Mucosa of gallbladder (tissue), 1 donor: ENCODE measurements around the gene CLEC11A. TPM values are rescaled to one million over a fixed set of nuclear protein-coding genes. Genes with fewer than 3 reads are reported as not detected.
"Not testable (repeated sequence)": the region's sequence is repeated elsewhere in the genome, so short reads cannot be mapped to it uniquely, and the experiment has no call there.

Source experiments
- DNase-seq: peaks from one replicate; pipeline ENCODE4 v3.0.0-alpha.2; 2020; ENCODE audit warnings: low spot score
- total RNA-seq: library from RNA; stranded (reverse); gene quantifications from one replicate; pipeline ENCODE4 v1.2.1, GENCODE V29; 2021
- donor health status: DM: no; HTN: no; CAD: no.

CLEC11A gene
- total RNA-seq, 1 donor from 2014 or later, result 15.1 TPM

DNA sequence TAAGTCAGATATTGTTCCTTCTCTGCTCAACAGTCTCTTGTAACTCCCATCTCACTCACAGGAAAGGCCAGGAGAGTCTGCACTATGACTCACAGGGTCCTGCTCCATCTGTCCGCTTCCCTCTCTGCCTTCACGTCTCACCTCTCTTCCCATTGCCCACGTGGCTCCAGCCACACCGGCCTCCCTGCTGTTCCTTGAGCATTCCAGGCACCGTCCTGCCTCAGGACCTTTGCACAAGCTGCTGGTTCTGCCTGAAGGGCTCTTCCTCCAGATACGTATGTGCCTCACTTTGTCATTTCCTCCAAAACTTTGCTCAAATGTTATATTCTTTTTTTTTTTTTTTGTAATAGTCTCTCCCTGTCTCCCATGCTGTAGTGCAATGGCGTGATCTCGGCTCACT lies 33.1 kb downstream of the CLEC11A start:
- not testable (repeated sequence) for DNase-seq

DNA sequence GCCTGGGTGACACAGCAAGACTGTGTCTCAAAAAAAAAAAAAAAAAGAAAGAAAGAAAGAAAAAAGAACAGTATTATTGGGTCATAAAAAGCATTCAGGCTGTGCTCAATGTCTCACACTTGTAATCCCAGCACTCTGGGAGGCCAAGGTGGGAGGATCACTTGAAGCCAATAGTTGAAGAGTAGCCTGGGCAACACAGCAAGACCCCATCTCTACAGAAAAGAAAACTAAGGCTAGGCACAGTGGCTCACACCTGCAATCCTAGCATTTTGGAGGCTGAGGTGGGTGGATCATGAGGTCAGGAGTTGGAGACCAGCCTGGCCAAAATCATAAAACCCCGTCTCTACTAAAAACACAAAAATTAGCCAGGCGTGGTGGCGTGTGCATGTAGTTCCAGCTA lies 34.5 kb downstream of the CLEC11A start:
- not testable (repeated sequence) for DNase-seq

DNA sequence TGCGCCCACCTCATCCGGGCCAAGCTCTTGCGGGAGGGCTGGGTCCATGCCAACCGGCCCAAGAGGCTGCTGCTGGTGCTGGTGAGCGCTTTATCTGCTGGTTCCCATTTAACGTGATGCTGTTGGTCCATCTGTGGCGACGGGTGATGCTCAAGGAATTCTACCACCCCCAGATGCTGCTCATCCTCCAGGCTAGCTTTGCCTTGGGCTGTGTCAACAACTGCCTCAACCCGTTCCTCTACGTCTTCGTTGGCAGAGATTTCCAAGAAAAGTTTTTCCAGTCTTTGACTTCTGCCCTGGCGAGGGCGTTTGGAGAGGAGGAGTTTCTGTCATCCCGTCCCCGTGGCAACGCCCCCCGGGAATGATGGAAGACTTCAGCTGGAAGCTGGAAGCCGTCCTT lies 35.9 kb downstream of the CLEC11A start:
- DNase-seq, result not testable (repeated sequence)

DNA sequence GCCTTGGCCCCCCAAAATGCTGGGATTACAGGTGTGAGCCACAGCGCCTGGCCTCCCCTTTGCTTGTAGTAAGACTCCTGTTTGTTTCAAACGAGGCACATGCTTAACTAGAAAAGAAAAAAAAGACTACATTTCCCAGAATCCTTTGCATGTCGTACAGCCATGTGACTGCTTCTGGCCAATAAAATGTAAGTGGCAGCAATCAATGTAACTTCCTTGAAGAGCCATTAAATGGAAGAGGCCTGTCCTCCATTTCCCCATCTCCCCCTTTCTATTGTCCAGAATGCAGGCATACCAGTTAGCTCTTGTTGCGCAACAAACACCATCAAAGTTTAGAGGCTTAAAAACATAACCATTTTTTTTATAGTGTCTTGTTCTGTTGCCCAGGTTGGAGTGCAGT lies 36.7 kb downstream of the CLEC11A start:
- DNase-seq, result no peak

DNA sequence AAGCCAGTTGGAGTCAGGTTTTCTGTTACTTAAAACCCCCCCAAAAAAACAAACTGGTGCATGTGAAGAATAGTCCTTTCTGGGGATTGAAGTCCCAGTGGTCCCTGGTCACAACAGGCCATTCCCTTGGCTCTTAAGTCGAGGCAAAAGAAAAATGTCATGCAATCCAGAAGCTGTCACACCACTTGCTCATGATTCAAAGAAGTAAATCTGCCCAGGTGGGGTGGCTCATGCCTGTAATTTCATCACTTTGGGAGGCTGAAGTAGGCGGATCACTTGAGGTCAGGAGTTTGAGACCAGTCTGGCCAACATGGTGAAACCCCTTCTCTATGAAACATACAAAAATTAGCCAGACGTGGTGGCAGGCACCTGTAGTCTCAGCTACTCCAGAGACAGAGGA lies 38.3 kb downstream of the CLEC11A start:
- DNase-seq, result not testable (repeated sequence)

DNA sequence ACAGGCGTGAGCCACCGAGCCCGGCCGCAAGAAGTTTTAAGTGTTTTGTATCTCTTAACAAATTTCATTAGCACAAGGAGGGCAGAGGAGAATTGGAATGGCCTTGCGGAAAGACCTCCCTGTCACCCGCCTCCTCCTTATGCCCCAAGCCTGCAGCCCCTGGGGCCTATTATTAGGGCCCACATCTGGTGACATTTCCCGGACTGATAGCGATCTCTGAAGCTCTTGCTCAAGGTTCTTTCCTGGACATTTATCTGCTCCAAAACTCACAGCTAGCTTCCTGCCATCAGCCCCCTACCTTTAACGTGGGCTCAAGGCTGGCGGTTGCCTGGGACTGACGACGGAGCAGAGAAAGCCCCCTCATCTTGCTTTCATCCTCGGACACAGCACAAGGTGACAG lies 40.4 kb downstream of the CLEC11A start:
- DNase-seq, result not testable (repeated sequence)

DNA sequence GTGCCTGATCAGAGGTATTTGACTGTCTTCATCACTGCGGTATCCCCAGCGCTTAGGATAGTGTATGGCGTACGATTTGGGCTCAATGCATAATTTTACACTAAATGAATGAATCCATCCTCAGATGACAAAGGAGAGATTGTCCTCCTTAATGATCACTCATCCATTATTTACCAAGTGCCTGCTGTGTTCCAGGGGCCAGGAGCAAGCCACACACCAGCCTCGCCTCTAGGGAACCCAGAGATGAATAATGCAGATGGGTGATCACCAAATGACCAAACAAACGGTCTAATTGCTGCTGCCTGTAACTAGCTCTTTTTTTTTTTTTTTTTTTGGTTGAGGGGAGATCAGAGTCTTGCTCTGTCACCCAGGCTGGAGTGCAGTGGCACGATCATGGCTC lies 41.2 kb downstream of the CLEC11A start:
- no peak for DNase-seq

DNA sequence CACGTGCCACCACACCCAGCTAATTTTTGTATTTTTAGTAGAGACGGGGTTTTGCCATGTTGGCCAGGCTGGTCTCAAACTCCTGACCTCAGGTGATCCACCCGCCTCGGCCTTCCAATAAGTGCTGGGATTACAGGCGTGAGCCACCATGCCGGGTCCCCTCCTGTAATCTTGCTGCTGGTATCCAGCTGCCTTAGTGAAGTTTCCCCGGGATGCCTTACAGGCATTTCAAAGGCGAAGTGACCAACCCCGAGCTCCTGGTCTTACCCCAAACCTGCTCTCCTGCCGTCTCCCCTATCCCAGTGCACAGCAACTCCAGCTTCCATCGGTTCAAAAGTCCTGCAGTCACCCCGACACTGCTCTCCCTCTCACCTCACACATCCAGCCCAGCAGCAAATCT lies 43.6 kb downstream of the CLEC11A start:
- DNase-seq, result not testable (repeated sequence)

DNA sequence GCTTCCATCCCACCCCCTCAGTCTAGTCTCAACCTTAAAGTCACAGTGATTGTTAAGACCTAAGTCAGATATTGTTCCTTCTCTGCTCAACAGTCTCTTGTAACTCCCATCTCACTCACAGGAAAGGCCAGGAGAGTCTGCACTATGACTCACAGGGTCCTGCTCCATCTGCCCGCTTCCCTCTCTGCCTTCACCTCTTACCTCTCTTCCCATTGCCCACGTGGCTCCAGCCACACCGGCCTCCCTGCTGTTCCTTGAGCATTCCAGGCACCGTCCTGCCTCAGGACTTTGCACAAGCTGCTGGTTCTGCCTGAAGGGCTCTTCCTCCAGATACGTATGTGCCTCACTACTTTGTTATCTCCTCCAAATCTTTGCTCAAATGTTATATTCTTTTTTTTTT lies 44.1 kb downstream of the CLEC11A start:
- DNase-seq, result not testable (repeated sequence)

DNA sequence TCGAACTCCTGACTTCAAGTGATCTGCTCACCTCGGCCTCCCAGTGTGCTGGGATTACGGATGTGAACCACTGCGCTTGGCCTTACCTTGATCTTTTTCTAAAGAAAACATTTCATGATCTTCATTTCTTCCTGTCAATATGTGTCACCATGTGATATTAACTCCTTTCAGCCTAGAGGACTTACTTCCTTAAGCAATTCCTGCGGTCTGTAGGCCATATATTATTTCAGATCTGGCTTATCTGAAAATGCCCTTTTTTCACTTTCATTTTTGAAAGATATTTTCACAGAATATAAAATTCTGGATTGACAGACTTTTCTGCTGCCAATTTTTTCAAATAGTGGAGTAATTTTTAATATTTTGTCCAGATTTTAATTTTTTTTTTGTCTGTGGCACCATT lies 45.1 kb downstream of the CLEC11A start:
- DNase-seq, result no peak

DNA sequence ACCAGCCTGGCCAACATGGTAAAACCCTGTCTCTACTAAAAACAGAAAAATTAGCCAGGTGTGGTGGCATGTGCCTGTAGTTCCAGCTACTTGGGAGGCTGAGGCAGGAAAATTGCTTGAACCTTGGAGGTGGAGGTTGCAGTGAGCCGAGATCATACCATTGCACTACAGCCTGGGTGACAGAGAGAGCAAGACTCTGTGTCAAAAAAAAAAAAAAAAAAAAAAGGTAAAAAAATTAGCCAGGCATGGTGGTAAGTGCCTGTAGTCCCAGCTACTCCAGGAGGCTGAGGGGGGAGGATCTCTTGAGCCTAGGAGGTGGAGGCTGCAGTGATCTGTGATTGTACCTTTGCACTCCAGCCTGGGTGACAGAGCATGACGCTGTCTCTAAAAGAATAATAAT lies 47.0 kb downstream of the CLEC11A start, which contains the start of gene GPR32:
Gene GPR32 (plus strand): TSS at position 301 of the 400 bp plus-strand sequence. CDS start 137 bp downstream, outside the sequence.
- DNase-seq, result not testable (repeated sequence)

DNA sequence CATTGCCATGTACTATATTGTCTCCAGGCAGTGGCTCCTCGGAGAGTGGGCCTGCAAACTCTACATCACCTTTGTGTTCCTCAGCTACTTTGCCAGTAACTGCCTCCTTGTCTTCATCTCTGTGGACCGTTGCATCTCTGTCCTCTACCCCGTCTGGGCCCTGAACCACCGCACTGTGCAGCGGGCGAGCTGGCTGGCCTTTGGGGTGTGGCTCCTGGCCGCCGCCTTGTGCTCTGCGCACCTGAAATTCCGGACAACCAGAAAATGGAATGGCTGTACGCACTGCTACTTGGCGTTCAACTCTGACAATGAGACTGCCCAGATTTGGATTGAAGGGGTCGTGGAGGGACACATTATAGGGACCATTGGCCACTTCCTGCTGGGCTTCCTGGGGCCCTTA lies 47.7 kb downstream of the CLEC11A start:
- no peak for DNase-seq

DNA sequence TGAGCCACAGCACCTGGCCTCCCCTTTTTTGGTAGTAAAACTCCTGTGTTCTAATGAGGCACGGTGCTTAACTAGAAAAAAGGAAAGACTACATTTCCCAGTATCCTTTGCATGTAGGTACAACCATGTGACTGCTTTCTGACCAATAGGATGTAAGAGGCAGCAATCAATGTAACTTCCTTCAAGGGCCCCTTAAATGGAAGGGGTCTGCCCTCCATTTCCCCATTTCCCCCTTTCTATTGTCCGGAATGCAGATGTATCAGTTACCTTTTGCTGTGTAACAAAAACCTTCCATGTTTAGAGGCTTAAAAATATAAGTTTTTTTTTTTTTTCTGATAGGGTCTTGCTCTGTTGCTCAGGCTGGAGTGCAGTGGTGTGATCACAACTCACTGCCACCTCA lies 49.3 kb downstream of the CLEC11A start:
- no peak for DNase-seq

DNA sequence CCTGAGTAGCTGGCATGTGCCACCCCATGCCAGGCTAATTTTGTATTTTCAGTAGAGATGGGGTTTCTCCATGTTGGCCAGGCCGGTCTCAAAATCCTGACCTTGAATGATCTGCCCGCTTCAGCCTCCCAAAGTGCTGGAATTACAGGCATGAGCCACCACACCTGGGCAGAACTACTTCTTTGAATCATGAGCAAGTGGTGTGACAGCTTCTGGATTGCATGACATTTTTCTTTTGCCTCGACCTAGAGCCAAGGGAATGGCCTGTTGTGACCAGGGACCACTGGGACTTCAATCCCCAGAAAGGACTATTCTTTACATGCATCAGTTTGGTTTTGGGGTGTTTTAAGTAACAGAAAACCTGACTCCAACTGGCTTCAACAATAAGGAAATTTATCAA lies 49.7 kb downstream of the CLEC11A start:
- DNase-seq, result not testable (repeated sequence)

DNA sequence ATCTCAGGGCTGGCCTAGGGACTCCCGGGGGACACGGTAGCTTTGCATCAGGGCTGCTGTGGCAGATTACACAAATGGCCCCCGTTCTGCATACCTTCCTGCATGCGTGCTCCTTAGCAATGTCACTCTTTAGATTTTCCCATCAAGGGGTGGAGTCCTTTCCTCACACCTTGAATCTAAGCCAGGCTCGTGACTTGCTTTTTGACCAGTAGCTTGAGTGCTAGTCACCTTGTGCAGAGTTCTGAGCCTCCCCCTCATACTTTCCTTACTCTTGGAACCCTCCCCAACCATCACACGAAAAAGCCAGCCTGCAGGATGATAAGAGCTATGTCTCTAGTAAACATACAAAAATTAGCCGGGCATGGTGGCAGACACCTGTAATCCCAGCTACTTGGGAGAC lies 50.3 kb downstream of the CLEC11A start:
- DNase-seq, result not testable (repeated sequence)

Other genes with a start within 250 kb of the CLEC11A start
- 182 TPM for gene EMC10, start 246.9 kb upstream of the CLEC11A start, total RNA-seq
- gene GARIN5A, start 246.5 kb upstream of the CLEC11A start, total RNA-seq, result 5.0 TPM
- gene JOSD2, start 212.2 kb upstream of the CLEC11A start, total RNA-seq, result 57.3 TPM
- gene ASPDH, start 209.5 kb upstream of the CLEC11A start, total RNA-seq, result not detected
- 3.5 TPM for gene LRRC4B, start 154.9 kb upstream of the CLEC11A start, total RNA-seq
- 0.32 TPM for gene SYT3, start 83.5 kb upstream of the CLEC11A start, total RNA-seq
- gene C19orf81, start 73.9 kb upstream of the CLEC11A start, total RNA-seq, result not detected
- gene SHANK1, start 3.6 kb upstream of the CLEC11A start, total RNA-seq, result 1.1 TPM
- gene GPR32, start 47.1 kb downstream of the CLEC11A start, total RNA-seq, result not detected
- gene ACP4, start 67.1 kb downstream of the CLEC11A start, total RNA-seq, result not detected
- gene KLK1, start 100.4 kb downstream of the CLEC11A start, total RNA-seq, result 1.5 TPM
- not detected for gene KLK15, start 110.2 kb downstream of the CLEC11A start, total RNA-seq
- gene KLK3, start 131.6 kb downstream of the CLEC11A start, total RNA-seq, result not detected
- not detected for gene KLK2, start 150.1 kb downstream of the CLEC11A start, total RNA-seq
- not detected for gene KLK4, start 188.0 kb downstream of the CLEC11A start, total RNA-seq
- not detected for gene KLK5, start 229.7 kb downstream of the CLEC11A start, total RNA-seq
- gene KLK6, start 246.2 kb downstream of the CLEC11A start, total RNA-seq, result 1.5 TPM